ENCODE data around the gene EMID1. TPM values are rescaled to one million over a fixed set of nuclear protein-coding genes. Genes with fewer than 3 reads are reported as not detected.

The EMID1 gene
- total RNA-seq, 2 experiments from 2014 or later = 0.14 TPM; not detected in 1

- Mint-ChIP-seq H3K36me3 (ENCODE audit: low read depth) (no peaks in the 10 kb centered on the region), H3K4me3 (no peak overlapping the region), H3K27me3 (no peaks in the 10 kb centered on the region), H3K4me1 (ENCODE audit: low read depth) (no peaks in the 10 kb centered on the region), H3K27ac (no peak overlapping the region), H3K9me3 (no peaks in the 10 kb centered on the region)
- TF ChIP-seq CTCF (IDR thresholded peaks at IDR 0.05) = no peak
- ATAC-seq (no peak), DNase-seq (no peak)
- intact Hi-C loops (cut with micrococcal nuclease) = no loop called here
- ChIA-PET POLR2A (interaction anchor here (0.9 kb wide), 1 partner anchor 14 kb away, joined by 3 read pairs; no protein-coding TSS in a partner anchor), CTCF (interaction anchor here (1.3 to 1.4 kb wide), 2 partner anchors 22 to 61 kb away, joined by 3 to 6 read pairs; partner anchors contain the start of gene EMID1)
These were observed 21.5 kb upstream of the EMID1 start for GRCh38 chr22:29183971-29184848.

- H3K4me1 Mint-ChIP-seq (ENCODE audit: low read depth) = no peaks in the 10 kb centered on the region
- H3K36me3 Mint-ChIP-seq (ENCODE audit: low read depth) = no peaks in the 10 kb centered on the region
- ChIA-PET POLR2A (interaction anchor here (0.9 kb wide), 1 partner anchor 13 kb away, joined by 3 read pairs; no protein-coding TSS in a partner anchor), CTCF (interaction anchor here (1.3 to 1.4 kb wide), 2 partner anchors 21 to 61 kb away, joined by 3 to 6 read pairs; partner anchors contain the start of gene EMID1)
- intact Hi-C loops (cut with micrococcal nuclease) = no loop called here
- no peak overlapping the region for H3K27ac Mint-ChIP-seq
- no peak for ATAC-seq
- no peak for TF ChIP-seq CTCF (IDR thresholded peaks at IDR 0.05)
- no peaks in the 10 kb centered on the region for H3K27me3 Mint-ChIP-seq
- no peak overlapping the region for H3K4me3 Mint-ChIP-seq
- no peaks in the 10 kb centered on the region for H3K9me3 Mint-ChIP-seq
- no peak for DNase-seq
These were observed 20.7 kb upstream of the EMID1 start for GRCh38 chr22:29184849-29185490.

GRCh38 chr22:29186302-29186701 is 19.4 kb upstream of the EMID1 start:
- ATAC-seq = no peak
- no peaks in the 10 kb centered on the region for H3K9me3 Mint-ChIP-seq
- intact Hi-C loops (cut with micrococcal nuclease) = no loop called here
- DNase-seq = no peak
- no peak overlapping the region for H3K27ac Mint-ChIP-seq
- H3K4me3 Mint-ChIP-seq = no peak overlapping the region
- H3K36me3 Mint-ChIP-seq (ENCODE audit: low read depth) = no peaks in the 10 kb centered on the region
- POLR2A ChIA-PET = no interaction called here
- H3K27me3 Mint-ChIP-seq = no peaks in the 10 kb centered on the region
- no peak for TF ChIP-seq CTCF (IDR thresholded peaks at IDR 0.05)
- CTCF ChIA-PET = no interaction called here
- no peaks in the 10 kb centered on the region for H3K4me1 Mint-ChIP-seq (ENCODE audit: low read depth)

- intact Hi-C loops (cut with micrococcal nuclease) = no loop called here
- Mint-ChIP-seq H3K36me3 (ENCODE audit: low read depth) (no peaks in the 10 kb centered on the region), H3K27me3 (no peaks in the 10 kb centered on the region), H3K9me3 (no peaks in the 10 kb centered on the region), H3K4me3 (no peak overlapping the region), H3K27ac (no peak overlapping the region), H3K4me1 (ENCODE audit: low read depth) (no peaks in the 10 kb centered on the region)
- DNase-seq = no peak
- TF ChIP-seq CTCF (IDR thresholded peaks at IDR 0.05) = no peak
- ChIA-PET CTCF (no interaction called here), POLR2A (no interaction called here)
- no peak for ATAC-seq
These were observed 17.9 kb upstream of the EMID1 start for GRCh38 chr22:29187831-29188230.

- POLR2A ChIA-PET = no interaction called here
- no peaks in the 10 kb centered on the region for H3K4me1 Mint-ChIP-seq (ENCODE audit: low read depth)
- H3K9me3 Mint-ChIP-seq = peaks cover 3% of the 10 kb centered on the region
- intact Hi-C loops (cut with micrococcal nuclease) = no loop called here
- no peak overlapping the region for H3K4me3 Mint-ChIP-seq
- no peaks in the 10 kb centered on the region for H3K36me3 Mint-ChIP-seq (ENCODE audit: low read depth)
- DNase-seq = no peak
- no peaks in the 10 kb centered on the region for H3K27me3 Mint-ChIP-seq
- H3K27ac Mint-ChIP-seq = no peak overlapping the region
- no peak for ATAC-seq
- TF ChIP-seq CTCF (IDR thresholded peaks at IDR 0.05) = no peak
- CTCF ChIA-PET = interaction anchor here (1.5 kb wide), 1 partner anchor 55 kb away, joined by 3 read pairs; no protein-coding TSS in a partner anchor
These were observed 15.6 kb upstream of the EMID1 start for GRCh38 chr22:29190051-29190450.

Measured in activated CD8-positive, alpha-beta T cell treated with anti-CD3 and anti-CD28 coated beads for 36 hours (primary cell).